DMS 273 treated with DMSO at 0.1 percent for 48 hours (cell line): Measurements from ENCODE around the gene SPATA2L.
"Not testable (repeated sequence)": the region's sequence is repeated elsewhere in the genome, so short reads cannot be mapped to it uniquely, and the experiment has no call there.

ENCODE experiments used
- DNase-seq: peaks from one replicate; lab custom pipeline; 2025; lab: John Stamatoyannopoulos, UW

The SPATA2L gene

DNA sequence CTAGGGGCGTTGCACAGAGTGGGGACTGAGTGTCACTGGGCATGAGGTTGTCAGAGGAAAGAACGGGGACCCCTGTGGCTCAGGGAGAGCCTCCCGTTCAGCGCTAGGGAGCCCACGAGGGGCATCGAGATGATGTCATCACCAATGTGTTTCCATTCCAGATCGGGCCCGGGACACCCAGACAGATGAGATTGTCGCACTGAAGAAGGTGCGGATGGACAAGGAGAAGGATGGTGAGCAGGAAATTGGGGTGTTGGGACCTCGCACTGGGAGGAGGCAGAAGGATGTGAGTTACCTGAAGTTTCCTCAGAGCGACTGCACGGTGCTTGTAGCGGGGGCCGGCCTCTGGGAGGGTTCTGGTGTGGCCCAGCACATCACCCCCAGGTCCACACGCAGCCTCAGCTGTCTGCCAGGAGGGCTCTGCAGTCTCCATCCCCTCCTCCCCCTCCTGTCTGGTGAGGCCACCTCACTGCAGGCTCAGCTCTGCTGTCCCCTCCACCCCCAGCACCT lies 11.1 kb downstream of the SPATA2L start:
- no peak for DNase-seq

- DNase-seq = not testable (repeated sequence)
These were observed 11.9 kb downstream of the SPATA2L start for GRCh38 chr16:89689621-89690020.

DNA sequence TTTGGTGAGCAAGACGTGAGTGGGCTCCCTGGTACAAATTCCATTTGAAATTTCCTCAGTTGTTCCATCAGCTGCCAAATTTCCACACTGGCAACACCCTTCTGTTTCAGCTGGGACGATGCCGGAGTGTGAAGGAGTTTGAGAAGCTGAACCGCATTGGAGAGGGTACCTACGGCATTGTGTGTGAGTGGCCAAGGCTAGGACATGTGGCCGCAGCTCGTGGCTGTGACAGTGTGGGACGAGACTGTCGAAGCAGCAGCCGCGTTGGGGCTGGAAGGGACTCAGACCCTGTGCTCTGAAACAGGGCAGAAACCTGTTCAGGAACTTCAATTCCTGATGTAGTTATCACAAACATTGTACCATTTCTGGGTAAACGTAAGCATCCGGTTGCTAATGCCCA lies 12.4 kb downstream of the SPATA2L start:
- DNase-seq = no peak

GRCh38 chr16:89688395-89688794 lies 13.1 kb downstream of the SPATA2L start:
- no peak for DNase-seq

GRCh38 chr16:89687092-89687940 lies 14.2 kb downstream of the SPATA2L start:
- no peak for DNase-seq

- DNase-seq = peak; percentile 72
These were observed 14.9 kb downstream of the SPATA2L start, which contains the start of gene CDK10 for GRCh38 chr16:89686520-89687091. Gene CDK10 (plus strand): TSS chr16:89686689. CDS start chr16:89686711, 22 bp downstream.

- DNase-seq = no peak
These were observed 15.6 kb downstream of the SPATA2L start for GRCh38 chr16:89685916-89686315.

GRCh38 chr16:89678258-89678657 lies 23.2 kb downstream of the SPATA2L start:
- no peak for DNase-seq

DNA sequence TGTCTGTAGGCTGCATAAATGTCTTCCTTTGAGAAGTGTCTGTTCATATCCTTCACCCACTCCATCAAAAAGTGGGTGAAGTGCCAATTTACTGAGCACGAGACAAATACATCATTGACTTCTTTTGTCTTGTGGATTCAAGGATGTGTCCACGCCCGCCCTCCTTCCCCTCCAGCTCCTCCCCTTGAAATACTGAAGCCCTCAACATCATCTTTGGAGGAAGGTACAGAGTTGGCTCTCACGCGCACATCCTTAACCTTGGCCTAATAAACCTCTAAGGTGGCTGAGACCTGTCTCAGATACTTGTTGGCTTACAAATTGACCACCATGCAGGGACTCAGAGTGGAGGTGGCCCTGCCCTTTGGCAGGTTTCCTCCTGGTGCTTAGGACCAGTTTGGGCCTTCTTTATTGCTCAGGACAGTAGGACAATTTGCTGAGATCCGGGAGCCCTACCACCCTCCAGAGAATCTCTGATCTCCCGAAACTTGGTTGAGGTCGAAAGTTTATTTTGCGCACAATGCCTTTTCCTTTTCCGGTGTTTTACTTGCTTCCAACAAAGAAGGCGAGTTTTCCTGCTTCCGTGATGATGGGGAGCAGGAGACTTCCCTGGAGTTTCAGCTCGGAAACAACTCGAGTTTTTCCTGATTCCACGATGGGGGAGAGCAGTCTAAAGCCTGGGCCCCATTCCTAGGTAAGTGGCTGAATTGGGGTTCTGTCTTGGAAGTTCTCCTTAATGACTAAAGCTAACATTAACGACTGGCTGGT lies 29.1 kb downstream of the SPATA2L start:
- DNase-seq = no peak

DNA sequence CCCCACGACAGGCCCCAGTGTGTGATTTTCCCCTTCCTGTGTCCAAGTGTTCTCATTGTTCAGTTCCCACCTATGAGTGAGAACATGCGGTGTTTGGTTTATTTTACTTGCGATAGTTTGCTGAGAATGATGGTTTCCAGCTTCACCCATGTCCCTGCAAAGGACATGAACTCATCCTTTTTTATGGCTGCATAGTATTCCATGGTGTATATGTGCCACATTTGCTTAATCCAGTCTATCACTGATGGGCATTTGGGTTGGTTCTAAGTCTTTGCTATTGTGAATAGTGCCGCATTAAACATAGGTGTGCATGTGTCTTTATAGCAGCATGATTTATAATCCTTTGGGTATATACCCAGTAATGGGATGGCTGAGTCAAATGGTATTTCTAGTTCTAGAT lies 29.9 kb downstream of the SPATA2L start:
- not testable (repeated sequence) for DNase-seq

DNA sequence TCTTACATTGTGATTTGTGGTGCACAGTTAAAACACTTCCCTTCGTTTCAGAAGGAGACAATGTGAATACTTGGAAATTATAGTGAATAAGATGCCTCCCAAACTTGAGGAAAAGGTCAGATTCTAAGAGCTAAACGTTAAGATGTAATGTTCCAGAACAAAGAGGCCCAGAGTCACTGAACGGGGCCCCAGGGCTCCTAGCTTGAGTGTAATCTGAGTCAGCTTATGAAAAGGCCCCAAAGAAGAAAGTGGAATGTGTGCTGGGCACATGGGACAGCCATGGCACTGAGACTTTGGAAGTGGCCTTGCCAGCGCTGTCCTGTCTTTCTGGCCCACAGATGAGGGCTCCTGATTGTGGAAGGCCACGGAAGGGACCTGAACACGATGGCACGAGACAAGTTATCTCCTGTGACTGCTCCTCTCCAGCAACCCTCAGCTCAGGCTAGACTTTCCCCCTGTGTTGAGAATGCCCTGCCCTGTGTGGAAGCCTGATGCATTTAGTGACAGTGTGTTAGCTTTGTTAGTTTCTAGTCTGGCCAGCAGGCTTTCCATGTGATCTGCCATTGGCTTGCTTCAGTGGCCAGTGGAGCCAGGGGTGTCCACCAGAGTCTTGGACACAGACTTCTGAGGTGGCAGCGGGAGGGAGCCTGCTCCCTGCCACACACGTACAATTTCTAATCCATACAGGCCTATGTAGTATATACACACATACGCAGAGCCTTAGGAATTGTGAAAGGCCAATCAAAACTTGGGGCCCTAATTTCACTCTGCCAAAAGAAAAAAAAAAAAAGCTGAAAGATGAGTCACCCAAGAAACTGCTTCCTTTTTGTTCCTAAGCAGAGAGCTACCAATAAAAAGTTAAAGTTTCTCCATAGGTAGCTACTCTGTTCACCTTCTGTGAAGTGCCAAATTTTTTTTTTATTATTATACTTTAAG lies 30.7 kb downstream of the SPATA2L start:
- DNase-seq = no peak

GRCh38 chr16:89669755-89670154 lies 31.8 kb downstream of the SPATA2L start:
- DNase-seq = no peak

DNA sequence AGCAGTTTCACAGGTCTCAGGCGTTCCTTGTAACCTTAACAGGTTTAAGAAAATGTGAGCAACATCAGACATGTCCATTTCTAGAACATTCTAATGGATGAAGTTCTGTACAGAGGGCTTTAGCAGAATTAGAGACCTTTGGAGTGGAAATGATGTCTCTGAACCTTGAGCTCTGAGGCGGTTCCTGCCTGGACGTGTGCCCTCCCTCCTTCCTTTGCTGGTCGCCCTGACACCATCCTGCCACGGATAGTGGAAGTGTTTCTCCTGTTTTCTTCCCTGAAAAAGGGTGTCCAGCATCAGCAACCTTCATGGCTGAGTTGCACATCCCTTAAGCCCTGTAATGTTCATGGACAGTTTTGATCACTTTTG lies 32.7 kb downstream of the SPATA2L start:
- DNase-seq = no peak

- DNase-seq = no peak
These were observed 33.9 kb downstream of the SPATA2L start for GRCh38 chr16:89667633-89668032.

- not testable (repeated sequence) for DNase-seq
These were observed 34.5 kb downstream of the SPATA2L start for GRCh38 chr16:89667000-89667399.

DNA sequence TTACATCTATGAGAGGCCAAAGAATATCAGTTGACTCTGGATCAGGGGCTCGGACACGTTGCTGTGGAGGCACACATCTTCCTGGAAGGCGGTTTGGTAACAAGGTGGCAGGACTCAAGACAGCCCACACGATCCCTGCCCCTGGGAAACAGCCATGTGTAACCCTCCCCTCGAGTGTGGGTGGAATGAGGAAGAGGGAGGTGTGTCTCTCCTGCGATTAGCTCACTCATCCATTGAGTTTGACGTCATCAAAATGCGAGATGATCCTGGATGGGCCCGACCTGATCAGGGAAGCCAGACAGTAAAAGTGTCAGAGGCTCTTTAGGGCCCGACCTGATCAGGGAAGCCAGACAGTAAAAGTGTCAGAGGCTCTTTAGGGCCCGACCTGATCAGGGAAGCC lies 37.3 kb downstream of the SPATA2L start:
- DNase-seq = not testable (repeated sequence)

GRCh38 chr16:89661215-89661614 lies 40.3 kb downstream of the SPATA2L start:
- no peak for DNase-seq

GRCh38 chr16:89660146-89660545 lies 41.4 kb downstream of the SPATA2L start:
- DNase-seq = no peak

- DNase-seq = no peak
These were observed 43.2 kb downstream of the SPATA2L start for GRCh38 chr16:89658221-89658879.

- peak; percentile 51 for DNase-seq
These were observed 43.9 kb downstream of the SPATA2L start, which contains the start of the genes CHMP1A and SPATA33 for GRCh38 chr16:89657442-89658220. Gene CHMP1A (minus strand): TSS chr16:89657708. CDS start chr16:89657588, 120 bp downstream. Gene SPATA33 (plus strand): TSS chr16:89657836. CDS start chr16:89657912, 76 bp downstream.
